GM12801 (cell line): ENCODE data around the gene SPSB2.
A peak's percentile ranks its signal among the peaks of the same experiment; 100 is the strongest.

Experiments
- TF ChIP-seq, protein P1 (sequence below): IDR thresholded peaks from one replicate; pipeline ENCODE4 v1.5.1; 2011; ENCODE audit warnings: control low read depth; ENCODE audit not compliant: insufficient read length; ENCODE audit errors: extremely low read depth

SPSB2 gene

GRCh38 chr12:6872073-6873048 lies 742 bp downstream of the SPSB2 start:
- TF ChIP-seq, protein P1, sequence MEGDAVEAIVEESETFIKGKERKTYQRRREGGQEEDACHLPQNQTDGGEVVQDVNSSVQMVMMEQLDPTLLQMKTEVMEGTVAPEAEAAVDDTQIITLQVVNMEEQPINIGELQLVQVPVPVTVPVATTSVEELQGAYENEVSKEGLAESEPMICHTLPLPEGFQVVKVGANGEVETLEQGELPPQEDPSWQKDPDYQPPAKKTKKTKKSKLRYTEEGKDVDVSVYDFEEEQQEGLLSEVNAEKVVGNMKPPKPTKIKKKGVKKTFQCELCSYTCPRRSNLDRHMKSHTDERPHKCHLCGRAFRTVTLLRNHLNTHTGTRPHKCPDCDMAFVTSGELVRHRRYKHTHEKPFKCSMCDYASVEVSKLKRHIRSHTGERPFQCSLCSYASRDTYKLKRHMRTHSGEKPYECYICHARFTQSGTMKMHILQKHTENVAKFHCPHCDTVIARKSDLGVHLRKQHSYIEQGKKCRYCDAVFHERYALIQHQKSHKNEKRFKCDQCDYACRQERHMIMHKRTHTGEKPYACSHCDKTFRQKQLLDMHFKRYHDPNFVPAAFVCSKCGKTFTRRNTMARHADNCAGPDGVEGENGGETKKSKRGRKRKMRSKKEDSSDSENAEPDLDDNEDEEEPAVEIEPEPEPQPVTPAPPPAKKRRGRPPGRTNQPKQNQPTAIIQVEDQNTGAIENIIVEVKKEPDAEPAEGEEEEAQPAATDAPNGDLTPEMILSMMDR = no peak

GRCh38 chr12:6871052-6871957 lies 1.8 kb downstream of the SPSB2 start:
- TF ChIP-seq, protein P1 = no peak

- TF ChIP-seq, protein P1 = peak; percentile 63
Observed at GRCh38 chr12:6869049-6870021, 3.8 kb downstream of the SPSB2 start.

DNA sequence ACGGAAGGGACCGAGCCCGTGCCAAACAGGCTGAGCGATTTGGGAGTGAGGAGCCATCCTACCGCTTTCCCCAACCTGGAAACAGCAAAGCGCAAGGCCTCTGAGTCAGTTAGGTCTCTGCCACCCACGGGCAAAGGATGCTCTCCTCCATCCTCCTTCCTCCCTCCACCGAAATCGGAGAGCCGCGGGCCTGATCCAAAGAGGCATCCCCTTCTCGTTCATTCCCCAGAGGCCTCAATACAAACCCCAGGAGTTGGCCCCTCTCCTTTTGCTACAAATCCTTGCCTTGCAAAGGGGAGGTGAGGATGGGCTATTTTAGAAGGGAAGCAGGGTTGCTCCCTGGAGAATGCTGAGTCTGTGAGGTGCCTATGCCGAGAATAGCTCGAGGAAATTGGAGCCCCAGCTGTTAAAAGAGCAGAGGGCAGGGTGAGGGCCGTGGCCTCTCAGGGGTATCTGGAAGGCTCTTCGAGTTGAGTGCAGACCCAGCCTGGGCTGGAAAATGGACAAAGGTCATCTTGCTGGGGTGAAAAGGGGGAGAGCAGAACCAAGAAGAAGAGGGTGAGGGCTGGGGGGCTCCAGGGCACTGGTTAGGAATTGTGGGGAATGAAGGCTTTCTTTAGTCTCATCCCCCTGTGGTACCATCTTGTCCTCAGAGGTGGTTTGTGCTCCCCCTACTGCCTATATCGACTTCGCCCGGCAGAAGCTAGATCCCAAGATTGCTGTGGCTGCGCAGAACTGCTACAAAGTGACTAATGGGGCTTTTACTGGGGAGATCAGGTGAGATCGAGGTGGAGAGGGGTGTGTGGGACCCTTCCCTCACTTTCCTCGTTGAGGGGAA lies 4.7 kb downstream of the SPSB2 start:
- TF ChIP-seq, protein P1 = no peak

GRCh38 chr12:6867413-6868210 lies 5.5 kb downstream of the SPSB2 start, which contains the start of gene TPI1:
TSS of gene TPI1 (plus strand) at chr12:6867531. CDS start at chr12:6867567, 36 bp downstream.
- TF ChIP-seq, protein P1 = no peak
